Epithelial cell of proximal tubule (primary cell): ENCODE data around the gene SMC1B. TPM values are rescaled to one million over a fixed set of nuclear protein-coding genes. Genes with fewer than 3 reads are reported as not detected.

Experiments used
- DNase-seq: peaks from one replicate; pipeline ENCODE4 v3.0.0-alpha.2; 2011; ENCODE audit warnings: low read depth
- H3K4me3 ChIP-seq: 2 replicates; pipeline ENCODE4 v1.5.1; 2011; ENCODE audit warnings: low read depth, mild to moderate bottlenecking, low read length
- CTCF ChIP-seq: conservative IDR thresholded peaks from 2 replicates; pipeline ENCODE4 v1.5.1; 2012; ENCODE audit warnings: low read depth, mild to moderate bottlenecking, low read length
- total RNA-seq: library from RNA; depleted of rRNA; stranded (reverse); fragments of >200 nt; gene quantifications from 2 replicates; pipeline ENCODE4 v1.2.3, GENCODE V29; 2015

SMC1B gene
- total RNA-seq, 1 donor from 2014 or later: 0.63 TPM

- no peak for DNase-seq
- H3K4me3 ChIP-seq: no peak overlapping the region
- no peak for TF ChIP-seq CTCF
Measured at GRCh38 chr22:45420539-45420938, 7.1 kb upstream of the SMC1B start.

- no peak for DNase-seq
- no peak overlapping the region for H3K4me3 ChIP-seq
- no peak for TF ChIP-seq CTCF
Measured at GRCh38 chr22:45420011-45420410, 6.6 kb upstream of the SMC1B start.

GRCh38 chr22:45418770-45419138 is 5.4 kb upstream of the SMC1B start:
- no peak overlapping the region for H3K4me3 ChIP-seq
- no peak for TF ChIP-seq CTCF
- DNase-seq: no peak

- TF ChIP-seq CTCF: no peak
- no peak for DNase-seq
- no peak overlapping the region for H3K4me3 ChIP-seq
Measured at GRCh38 chr22:45418056-45418769, 4.8 kb upstream of the SMC1B start.

- no peak for DNase-seq
- H3K4me3 ChIP-seq: peak overlapping the region; percentile 60
- TF ChIP-seq CTCF: no peak
Measured at GRCh38 chr22:45413013-45413367, 409 bp downstream of the SMC1B start.

GRCh38 chr22:45407793-45408192 is 5.6 kb downstream of the SMC1B start:
- no peak for DNase-seq
- no peak for TF ChIP-seq CTCF
- H3K4me3 ChIP-seq: no peak overlapping the region

GRCh38 chr22:45402466-45402985 is 10.9 kb downstream of the SMC1B start:
- DNase-seq: no peak
- TF ChIP-seq CTCF: no peak
- no peak overlapping the region for H3K4me3 ChIP-seq
